H1 (cell line): ENCODE measurements around the gene AGBL1. TPM values are rescaled to one million over a fixed set of nuclear protein-coding genes. Genes with fewer than 3 reads are reported as not detected.

Source experiments
- BCL11A ChIP-seq, 2 experiments: IDR thresholded peaks; one replicate each; pipeline ENCODE4 v1.6.1; 2011; ENCODE audit warnings: low read depth in 2 of 2, low read length in 2 of 2, mild to moderate bottlenecking in 2 of 2
- HDAC2 ChIP-seq, 2 experiments: fragments of 300-600 bp in 1 of 2; sonication (generic) in 1 of 2; IDR thresholded peaks; 2 replicates each; pipeline ENCODE4 v1.6.1; 2011 to 2012; ENCODE audit warnings: low read depth in 2 of 2, low read length in 2 of 2, mild to moderate bottlenecking in 2 of 2, moderate library complexity in 2 of 2, borderline replicate concordance in 1 of 2, inconsistent platforms in 1 of 2
- HDAC6 ChIP-seq: IDR thresholded peaks from one replicate; pipeline ENCODE4 v1.7.1; 2012; ENCODE audit warnings: low read depth, mild to moderate bottlenecking, inconsistent platforms, low read length, moderate library complexity
- polyA plus RNA-seq, 7 experiments: library from polyadenylated mRNA; depleted of rRNA in 3 of 7; stranded (reverse) in 5 of 7; unstranded in 2 of 7; fragments of >200 nt in 5 of 7; fragments of 200-250 nt in 2 of 7; gene quantifications; 1 replicate in 5 of 7; 2 replicates in 1 of 7; 4 replicates in 1 of 7; pipeline versions ENCODE4 v1.2.1 to v1.2.3, GENCODE V29; 2011 to 2013; ENCODE audit warnings: missing spikeins in 2 of 7, mixed read lengths in 2 of 7
- total RNA-seq: library from RNA; stranded (reverse); fragmentation: NEBNext Ultra II Directional; extraction: Animal tissue kit (Norgen Biotek cat#: 25700); gene quantifications from 2 replicates; pipeline ENCODE4 v1.2.1, GENCODE V29; 2021
- TF ChIP-seq, protein P1 (sequence below): fragments of 300-600 bp; sonication (generic); IDR thresholded peaks from 2 replicates; pipeline ENCODE4 v1.7.1; 2012; ENCODE audit warnings: low read length, moderate library complexity, mild to moderate bottlenecking, inconsistent platforms; ENCODE audit not compliant: insufficient replicate concordance
- TF ChIP-seq, protein P2 (sequence below): IDR thresholded peaks from 2 replicates; pipeline ENCODE4 v1.6.1; 2012; ENCODE audit warnings: inconsistent platforms

AGBL1 gene
- total and polyA plus RNA-seq, 2 of the 8 experiments (the other 6 are each of a cell fraction or from before 2014, with no cell fraction given), result not detected

DNA sequence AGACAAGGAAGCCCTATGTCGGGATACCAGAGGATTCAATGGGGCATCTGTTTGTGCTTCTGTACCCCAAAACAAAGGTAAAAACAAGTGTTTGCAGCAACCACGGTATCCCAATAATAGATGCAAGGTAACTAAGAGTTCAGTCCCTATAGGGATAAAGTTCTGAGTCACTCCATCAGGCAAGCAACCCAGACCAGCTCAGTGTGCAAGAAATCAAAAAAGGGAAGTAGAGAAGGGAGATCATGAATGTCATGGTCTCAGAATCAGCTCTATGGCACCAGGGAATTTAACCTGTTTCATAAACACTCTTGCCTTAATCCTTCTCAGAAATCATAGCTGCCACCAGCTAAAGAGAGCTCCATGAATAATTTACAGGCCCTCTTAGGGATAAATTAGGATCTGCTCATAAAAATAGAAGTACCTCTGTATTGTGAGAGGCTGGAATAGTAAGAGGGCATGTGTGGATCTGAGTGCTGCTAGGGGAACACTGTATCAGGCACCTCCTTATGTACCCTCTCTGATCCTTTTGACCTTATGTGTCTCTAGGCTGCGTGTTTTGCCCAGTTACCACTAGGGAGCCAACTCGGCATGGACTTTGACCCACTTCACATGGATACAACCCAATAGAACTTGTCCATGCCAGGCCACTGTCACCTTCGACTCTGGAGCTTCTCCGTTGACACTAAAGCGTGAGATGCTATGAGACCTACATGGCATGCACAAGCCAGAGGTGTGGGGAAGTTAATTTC lies 754.6 kb downstream of the AGBL1 start (continued):
- TF ChIP-seq, protein P1, sequence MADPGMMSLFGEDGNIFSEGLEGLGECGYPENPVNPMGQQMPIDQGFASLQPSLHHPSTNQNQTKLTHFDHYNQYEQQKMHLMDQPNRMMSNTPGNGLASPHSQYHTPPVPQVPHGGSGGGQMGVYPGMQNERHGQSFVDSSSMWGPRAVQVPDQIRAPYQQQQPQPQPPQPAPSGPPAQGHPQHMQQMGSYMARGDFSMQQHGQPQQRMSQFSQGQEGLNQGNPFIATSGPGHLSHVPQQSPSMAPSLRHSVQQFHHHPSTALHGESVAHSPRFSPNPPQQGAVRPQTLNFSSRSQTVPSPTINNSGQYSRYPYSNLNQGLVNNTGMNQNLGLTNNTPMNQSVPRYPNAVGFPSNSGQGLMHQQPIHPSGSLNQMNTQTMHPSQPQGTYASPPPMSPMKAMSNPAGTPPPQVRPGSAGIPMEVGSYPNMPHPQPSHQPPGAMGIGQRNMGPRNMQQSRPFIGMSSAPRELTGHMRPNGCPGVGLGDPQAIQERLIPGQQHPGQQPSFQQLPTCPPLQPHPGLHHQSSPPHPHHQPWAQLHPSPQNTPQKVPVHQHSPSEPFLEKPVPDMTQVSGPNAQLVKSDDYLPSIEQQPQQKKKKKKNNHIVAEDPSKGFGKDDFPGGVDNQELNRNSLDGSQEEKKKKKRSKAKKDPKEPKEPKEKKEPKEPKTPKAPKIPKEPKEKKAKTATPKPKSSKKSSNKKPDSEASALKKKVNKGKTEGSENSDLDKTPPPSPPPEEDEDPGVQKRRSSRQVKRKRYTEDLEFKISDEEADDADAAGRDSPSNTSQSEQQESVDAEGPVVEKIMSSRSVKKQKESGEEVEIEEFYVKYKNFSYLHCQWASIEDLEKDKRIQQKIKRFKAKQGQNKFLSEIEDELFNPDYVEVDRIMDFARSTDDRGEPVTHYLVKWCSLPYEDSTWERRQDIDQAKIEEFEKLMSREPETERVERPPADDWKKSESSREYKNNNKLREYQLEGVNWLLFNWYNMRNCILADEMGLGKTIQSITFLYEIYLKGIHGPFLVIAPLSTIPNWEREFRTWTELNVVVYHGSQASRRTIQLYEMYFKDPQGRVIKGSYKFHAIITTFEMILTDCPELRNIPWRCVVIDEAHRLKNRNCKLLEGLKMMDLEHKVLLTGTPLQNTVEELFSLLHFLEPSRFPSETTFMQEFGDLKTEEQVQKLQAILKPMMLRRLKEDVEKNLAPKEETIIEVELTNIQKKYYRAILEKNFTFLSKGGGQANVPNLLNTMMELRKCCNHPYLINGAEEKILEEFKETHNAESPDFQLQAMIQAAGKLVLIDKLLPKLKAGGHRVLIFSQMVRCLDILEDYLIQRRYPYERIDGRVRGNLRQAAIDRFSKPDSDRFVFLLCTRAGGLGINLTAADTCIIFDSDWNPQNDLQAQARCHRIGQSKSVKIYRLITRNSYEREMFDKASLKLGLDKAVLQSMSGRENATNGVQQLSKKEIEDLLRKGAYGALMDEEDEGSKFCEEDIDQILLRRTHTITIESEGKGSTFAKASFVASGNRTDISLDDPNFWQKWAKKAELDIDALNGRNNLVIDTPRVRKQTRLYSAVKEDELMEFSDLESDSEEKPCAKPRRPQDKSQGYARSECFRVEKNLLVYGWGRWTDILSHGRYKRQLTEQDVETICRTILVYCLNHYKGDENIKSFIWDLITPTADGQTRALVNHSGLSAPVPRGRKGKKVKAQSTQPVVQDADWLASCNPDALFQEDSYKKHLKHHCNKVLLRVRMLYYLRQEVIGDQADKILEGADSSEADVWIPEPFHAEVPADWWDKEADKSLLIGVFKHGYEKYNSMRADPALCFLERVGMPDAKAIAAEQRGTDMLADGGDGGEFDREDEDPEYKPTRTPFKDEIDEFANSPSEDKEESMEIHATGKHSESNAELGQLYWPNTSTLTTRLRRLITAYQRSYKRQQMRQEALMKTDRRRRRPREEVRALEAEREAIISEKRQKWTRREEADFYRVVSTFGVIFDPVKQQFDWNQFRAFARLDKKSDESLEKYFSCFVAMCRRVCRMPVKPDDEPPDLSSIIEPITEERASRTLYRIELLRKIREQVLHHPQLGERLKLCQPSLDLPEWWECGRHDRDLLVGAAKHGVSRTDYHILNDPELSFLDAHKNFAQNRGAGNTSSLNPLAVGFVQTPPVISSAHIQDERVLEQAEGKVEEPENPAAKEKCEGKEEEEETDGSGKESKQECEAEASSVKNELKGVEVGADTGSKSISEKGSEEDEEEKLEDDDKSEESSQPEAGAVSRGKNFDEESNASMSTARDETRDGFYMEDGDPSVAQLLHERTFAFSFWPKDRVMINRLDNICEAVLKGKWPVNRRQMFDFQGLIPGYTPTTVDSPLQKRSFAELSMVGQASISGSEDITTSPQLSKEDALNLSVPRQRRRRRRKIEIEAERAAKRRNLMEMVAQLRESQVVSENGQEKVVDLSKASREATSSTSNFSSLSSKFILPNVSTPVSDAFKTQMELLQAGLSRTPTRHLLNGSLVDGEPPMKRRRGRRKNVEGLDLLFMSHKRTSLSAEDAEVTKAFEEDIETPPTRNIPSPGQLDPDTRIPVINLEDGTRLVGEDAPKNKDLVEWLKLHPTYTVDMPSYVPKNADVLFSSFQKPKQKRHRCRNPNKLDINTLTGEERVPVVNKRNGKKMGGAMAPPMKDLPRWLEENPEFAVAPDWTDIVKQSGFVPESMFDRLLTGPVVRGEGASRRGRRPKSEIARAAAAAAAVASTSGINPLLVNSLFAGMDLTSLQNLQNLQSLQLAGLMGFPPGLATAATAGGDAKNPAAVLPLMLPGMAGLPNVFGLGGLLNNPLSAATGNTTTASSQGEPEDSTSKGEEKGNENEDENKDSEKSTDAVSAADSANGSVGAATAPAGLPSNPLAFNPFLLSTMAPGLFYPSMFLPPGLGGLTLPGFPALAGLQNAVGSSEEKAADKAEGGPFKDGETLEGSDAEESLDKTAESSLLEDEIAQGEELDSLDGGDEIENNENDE, result no peak
- TF ChIP-seq, protein P2, sequence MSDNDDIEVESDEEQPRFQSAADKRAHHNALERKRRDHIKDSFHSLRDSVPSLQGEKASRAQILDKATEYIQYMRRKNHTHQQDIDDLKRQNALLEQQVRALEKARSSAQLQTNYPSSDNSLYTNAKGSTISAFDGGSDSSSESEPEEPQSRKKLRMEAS, result no peak
- no peak for TF ChIP-seq HDAC2 (IDR thresholded peaks at IDR 0.05; ENCODE audit: borderline replicate concordance in 1 of 2, low read depth in 2 of 2, low read length in 2 of 2)
- no peak for TF ChIP-seq BCL11A (IDR thresholded peaks at IDR 0.05; ENCODE audit: low read depth in 2 of 2, low read length in 2 of 2)
- no peak for TF ChIP-seq HDAC6
